ENCODE results near the gene RASD1. TPM values are rescaled to one million over a fixed set of nuclear protein-coding genes. Genes with fewer than 3 reads are reported as not detected.

The RASD1 gene
- total RNA-seq, 1 experiment from 2014 or later = 11.0 TPM

DNA sequence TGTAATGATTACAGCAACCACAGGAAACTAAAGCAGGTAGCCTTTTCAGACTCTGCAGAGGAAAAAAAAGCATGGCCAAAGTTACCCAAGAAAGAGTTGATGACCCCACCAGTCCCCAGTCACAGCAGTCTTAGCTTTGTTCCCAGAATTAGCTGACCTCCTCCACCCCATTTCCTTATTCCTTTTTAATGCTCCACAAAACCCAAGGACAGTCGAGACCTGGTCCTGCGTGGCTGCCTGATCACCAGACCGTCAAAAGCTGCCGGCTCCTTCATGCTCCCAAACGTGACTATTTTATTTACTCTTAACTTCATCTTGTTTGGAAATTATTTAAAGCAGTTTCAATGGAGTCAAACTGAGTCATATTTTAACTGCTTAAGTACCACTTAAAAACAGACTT is 48.1 kb downstream of the RASD1 start:
- H3K4me3 ChIP-seq (ENCODE audit: low read depth, low read length) = no peak overlapping the region
- TF ChIP-seq, protein P1, sequence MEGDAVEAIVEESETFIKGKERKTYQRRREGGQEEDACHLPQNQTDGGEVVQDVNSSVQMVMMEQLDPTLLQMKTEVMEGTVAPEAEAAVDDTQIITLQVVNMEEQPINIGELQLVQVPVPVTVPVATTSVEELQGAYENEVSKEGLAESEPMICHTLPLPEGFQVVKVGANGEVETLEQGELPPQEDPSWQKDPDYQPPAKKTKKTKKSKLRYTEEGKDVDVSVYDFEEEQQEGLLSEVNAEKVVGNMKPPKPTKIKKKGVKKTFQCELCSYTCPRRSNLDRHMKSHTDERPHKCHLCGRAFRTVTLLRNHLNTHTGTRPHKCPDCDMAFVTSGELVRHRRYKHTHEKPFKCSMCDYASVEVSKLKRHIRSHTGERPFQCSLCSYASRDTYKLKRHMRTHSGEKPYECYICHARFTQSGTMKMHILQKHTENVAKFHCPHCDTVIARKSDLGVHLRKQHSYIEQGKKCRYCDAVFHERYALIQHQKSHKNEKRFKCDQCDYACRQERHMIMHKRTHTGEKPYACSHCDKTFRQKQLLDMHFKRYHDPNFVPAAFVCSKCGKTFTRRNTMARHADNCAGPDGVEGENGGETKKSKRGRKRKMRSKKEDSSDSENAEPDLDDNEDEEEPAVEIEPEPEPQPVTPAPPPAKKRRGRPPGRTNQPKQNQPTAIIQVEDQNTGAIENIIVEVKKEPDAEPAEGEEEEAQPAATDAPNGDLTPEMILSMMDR (IDR thresholded peaks at IDR 0.05; ENCODE audit: insufficient read depth in 1 of 2, low read depth in 1 of 2, low read length in 1 of 2, severe bottlenecking in 1 of 2, unreplicated experiment in 1 of 2) = no peak
- peaks cover 43% of the 10 kb centered on the region for H3K4me1 ChIP-seq
- peak in 1 of 2 experiments; percentile 9 for DNase-seq
- intact Hi-C loops (cut with micrococcal nuclease; ENCODE audit: unreplicated experiment) = loop anchor here (5.0 kb wide), 1 partner anchor 61 kb away; no protein-coding TSS in a partner anchor
- POLR2A ChIA-PET = no interaction called here
- no peaks in the 10 kb centered on the region for H3K9me3 ChIP-seq
- Mint-ChIP-seq H3K36me3 (ENCODE audit: insufficient read depth, unreplicated experiment) (peaks cover 6% of the 10 kb centered on the region), H3K27me3 (ENCODE audit: insufficient read depth, unreplicated experiment) (no peaks in the 10 kb centered on the region), H3K4me1 (ENCODE audit: low read depth, unreplicated experiment) (peaks cover 32% of the 10 kb centered on the region), H3K27ac (ENCODE audit: unreplicated experiment) (no peak overlapping the region), H3K9me3 (ENCODE audit: unreplicated experiment) (peaks cover 10% of the 10 kb centered on the region), H3K4me3 (ENCODE audit: unreplicated experiment) (no peak overlapping the region)
- CTCF ChIA-PET = no interaction called here
- no peaks in the 10 kb centered on the region for H3K36me3 ChIP-seq (ENCODE audit: control insufficient read depth, insufficient read depth, low read length)
- no peaks in the 10 kb centered on the region for H3K27me3 ChIP-seq (replicated peaks; ENCODE audit: control insufficient read depth, insufficient read depth, low read length)
- BruUV-seq (replicated peaks) = no TSS peak

DNA sequence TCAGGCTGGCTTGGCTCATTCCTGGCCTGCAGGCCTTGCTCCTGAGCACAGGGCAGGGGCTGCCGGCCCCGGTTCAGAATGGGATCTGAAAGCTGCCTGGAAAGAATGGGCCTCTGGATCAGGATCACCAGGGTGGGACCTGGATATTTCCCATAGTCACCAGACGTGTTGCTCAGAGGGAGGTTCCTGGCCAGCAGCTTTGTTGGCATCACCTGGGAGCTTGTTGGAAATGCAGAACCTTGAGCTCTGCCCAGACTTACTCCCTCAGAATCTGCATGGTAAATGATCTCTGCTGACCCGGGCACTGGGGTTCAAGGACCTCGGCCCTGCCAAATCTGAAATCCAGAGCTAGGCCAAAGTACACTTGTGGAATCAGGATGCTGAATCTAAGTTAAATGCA is 48.9 kb downstream of the RASD1 start:
- H3K36me3 ChIP-seq (ENCODE audit: control insufficient read depth, insufficient read depth, low read length) = no peaks in the 10 kb centered on the region
- intact Hi-C loops (cut with micrococcal nuclease; ENCODE audit: unreplicated experiment) = loop anchor here (2.0 to 5.0 kb wide), 3 partner anchors 30 to 60 kb away; partner anchors contain the start of genes MED9 and RASD1
- BruUV-seq (replicated peaks) = no TSS peak
- H3K36me3 Mint-ChIP-seq (ENCODE audit: insufficient read depth, unreplicated experiment) = peaks cover 6% of the 10 kb centered on the region
- H3K4me3 ChIP-seq (ENCODE audit: low read depth, low read length) = no peak overlapping the region
- H3K27me3 Mint-ChIP-seq (ENCODE audit: insufficient read depth, unreplicated experiment) = no peaks in the 10 kb centered on the region
- no peaks in the 10 kb centered on the region for H3K27me3 ChIP-seq (replicated peaks; ENCODE audit: control insufficient read depth, insufficient read depth, low read length)
- H3K4me3 Mint-ChIP-seq (ENCODE audit: unreplicated experiment) = no peak overlapping the region
- peaks cover 10% of the 10 kb centered on the region for H3K9me3 Mint-ChIP-seq (ENCODE audit: unreplicated experiment)
- peak overlapping the region; percentile 84 for H3K27ac Mint-ChIP-seq (ENCODE audit: unreplicated experiment)
- peaks cover 43% of the 10 kb centered on the region for H3K4me1 ChIP-seq
- no peak for DNase-seq
- peaks cover 32% of the 10 kb centered on the region for H3K4me1 Mint-ChIP-seq (ENCODE audit: low read depth, unreplicated experiment)
- H3K9me3 ChIP-seq = no peaks in the 10 kb centered on the region
- ChIA-PET CTCF (interaction anchor here (2.7 kb wide), 1 partner anchor 12 kb away, joined by 10 read pairs; no protein-coding TSS in a partner anchor), POLR2A (no interaction called here)
- TF ChIP-seq, protein P1 (IDR thresholded peaks at IDR 0.05; ENCODE audit: insufficient read depth in 1 of 2, low read depth in 1 of 2, low read length in 1 of 2, severe bottlenecking in 1 of 2, unreplicated experiment in 1 of 2) = no peak

DNA sequence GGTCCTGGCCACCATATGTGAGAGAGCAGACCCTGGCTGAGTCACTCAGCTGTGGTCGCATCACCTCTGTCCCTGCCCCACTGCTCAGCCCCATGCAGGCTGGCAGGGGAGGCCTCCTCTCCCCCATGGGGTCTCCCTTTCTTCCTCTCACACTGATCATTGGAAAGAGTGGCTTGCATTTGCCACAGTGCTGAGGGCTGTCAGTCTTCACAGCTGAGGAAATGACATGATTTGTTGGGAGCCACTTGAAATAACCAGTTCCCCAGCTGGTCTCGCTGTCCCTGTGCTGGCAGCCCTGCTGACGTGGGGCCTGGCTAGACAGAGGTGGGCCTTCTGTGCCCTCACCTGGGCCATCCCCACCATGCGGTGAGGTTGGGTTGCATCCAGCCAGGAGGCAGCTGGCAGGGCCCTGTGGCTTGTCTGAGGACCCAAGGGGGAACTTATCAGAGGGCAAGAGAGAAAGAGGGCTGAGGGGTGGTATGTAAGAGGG is 49.5 kb downstream of the RASD1 start:
- H3K36me3 Mint-ChIP-seq (ENCODE audit: insufficient read depth, unreplicated experiment) = peaks cover 6% of the 10 kb centered on the region
- no peaks in the 10 kb centered on the region for H3K36me3 ChIP-seq (ENCODE audit: control insufficient read depth, insufficient read depth, low read length)
- H3K4me3 Mint-ChIP-seq (ENCODE audit: unreplicated experiment) = no peak overlapping the region
- POLR2A ChIA-PET = no interaction called here
- H3K27ac Mint-ChIP-seq (ENCODE audit: unreplicated experiment) = peak overlapping the region; percentile 84
- TF ChIP-seq, protein P1 (IDR thresholded peaks at IDR 0.05; ENCODE audit: insufficient read depth in 1 of 2, low read depth in 1 of 2, low read length in 1 of 2, severe bottlenecking in 1 of 2, unreplicated experiment in 1 of 2) = no peak
- TSS peak; percentile 59 for BruUV-seq (replicated peaks)
- H3K27me3 Mint-ChIP-seq (ENCODE audit: insufficient read depth, unreplicated experiment) = no peaks in the 10 kb centered on the region
- no peaks in the 10 kb centered on the region for H3K27me3 ChIP-seq (replicated peaks; ENCODE audit: control insufficient read depth, insufficient read depth, low read length)
- H3K4me1 ChIP-seq = peaks cover 43% of the 10 kb centered on the region
- H3K9me3 Mint-ChIP-seq (ENCODE audit: unreplicated experiment) = peaks cover 10% of the 10 kb centered on the region
- intact Hi-C loops (cut with micrococcal nuclease; ENCODE audit: unreplicated experiment) = loop anchor here (1.0 to 5.0 kb wide), 5 partner anchors 28 to 92 kb away; partner anchors contain the start of genes MED9 and RASD1
- no peak for DNase-seq
- CTCF ChIA-PET = interaction anchor here (1.1 to 2.7 kb wide), 2 partner anchors 11 to 55 kb away, joined by 3 to 10 read pairs; no protein-coding TSS in a partner anchor
- H3K4me3 ChIP-seq (ENCODE audit: low read depth, low read length) = no peak overlapping the region
- peaks cover 32% of the 10 kb centered on the region for H3K4me1 Mint-ChIP-seq (ENCODE audit: low read depth, unreplicated experiment)
- no peaks in the 10 kb centered on the region for H3K9me3 ChIP-seq
